Measurements from ENCODE around the gene LPP. TPM values are rescaled to one million over a fixed set of nuclear protein-coding genes. Genes with fewer than 3 reads are reported as not detected.

Gene LPP
- total RNA-seq, 1 donor from 2014 or later = 109 TPM

GRCh38 chr3:188497021-188497420 lies 343.1 kb downstream of the LPP start:
- no peak for ATAC-seq
- intact Hi-C loops (cut with micrococcal nuclease) = no loop called here
- no peak for DNase-seq

- intact Hi-C loops (cut with micrococcal nuclease) = no loop called here
- ATAC-seq (no peak), DNase-seq (no peak)
Measured at GRCh38 chr3:188503647-188504046, 349.7 kb downstream of the LPP start.

- intact Hi-C loops (cut with micrococcal nuclease) = no loop called here
- ATAC-seq (no peak), DNase-seq (no peak)
Measured at GRCh38 chr3:188505151-188505550, 351.2 kb downstream of the LPP start.

- DNase-seq (no peak), ATAC-seq (no peak)
- intact Hi-C loops (cut with micrococcal nuclease) = no loop called here
Measured at GRCh38 chr3:188505911-188506310, 352.0 kb downstream of the LPP start.

GRCh38 chr3:188506446-188506845 lies 352.5 kb downstream of the LPP start:
- ATAC-seq (no peak), DNase-seq (no peak)
- intact Hi-C loops (cut with micrococcal nuclease) = no loop called here

GRCh38 chr3:188507244-188507720 lies 353.3 kb downstream of the LPP start:
- ATAC-seq = peak; percentile 78
- intact Hi-C loops (cut with micrococcal nuclease) = no loop called here
- no peak for DNase-seq

- intact Hi-C loops (cut with micrococcal nuclease) = no loop called here
- DNase-seq (no peak), ATAC-seq (no peak)
Measured at GRCh38 chr3:188508454-188508853, 354.5 kb downstream of the LPP start.

GRCh38 chr3:188509316-188509715 lies 355.4 kb downstream of the LPP start:
- DNase-seq = no peak
- ATAC-seq = no peak
- intact Hi-C loops (cut with micrococcal nuclease) = no loop called here

GRCh38 chr3:188510366-188510765 lies 356.4 kb downstream of the LPP start:
- intact Hi-C loops (cut with micrococcal nuclease) = no loop called here
- ATAC-seq = no peak

GRCh38 chr3:188513662-188514328 lies 359.8 kb downstream of the LPP start:
- intact Hi-C loops (cut with micrococcal nuclease) = no loop called here
- DNase-seq (no peak), ATAC-seq (no peak)

More at GRCh38 chr3:188510366-188510765, 356.4 kb downstream of the LPP start:
- DNase-seq = no peak

GRCh38 chr3:188516515-188516914 lies 362.6 kb downstream of the LPP start:
- intact Hi-C loops (cut with micrococcal nuclease) = no loop called here
- ATAC-seq (no peak), DNase-seq (no peak)

- DNase-seq = no peak
- intact Hi-C loops (cut with micrococcal nuclease) = no loop called here
- no peak for ATAC-seq
Measured at GRCh38 chr3:188518416-188518815, 364.5 kb downstream of the LPP start.

- intact Hi-C loops (cut with micrococcal nuclease) = no loop called here
- ATAC-seq (no peak), DNase-seq (no peak)
Measured at GRCh38 chr3:188518835-188519452, 365.0 kb downstream of the LPP start.

GRCh38 chr3:188520466-188520865 lies 366.5 kb downstream of the LPP start:
- DNase-seq (no peak), ATAC-seq (no peak)
- intact Hi-C loops (cut with micrococcal nuclease) = no loop called here

GRCh38 chr3:188522115-188522514 lies 368.2 kb downstream of the LPP start:
- intact Hi-C loops (cut with micrococcal nuclease) = no loop called here
- ATAC-seq (no peak), DNase-seq (no peak)

GRCh38 chr3:188523291-188523690 lies 369.3 kb downstream of the LPP start:
- no peak for ATAC-seq
- intact Hi-C loops (cut with micrococcal nuclease) = no loop called here
- DNase-seq = no peak

- ATAC-seq (no peak), DNase-seq (no peak)
- intact Hi-C loops (cut with micrococcal nuclease) = no loop called here
Measured at GRCh38 chr3:188524052-188524451, 370.1 kb downstream of the LPP start.

- intact Hi-C loops (cut with micrococcal nuclease) = no loop called here
- ATAC-seq (no peak), DNase-seq (no peak)
Measured at GRCh38 chr3:188526057-188526456, 372.1 kb downstream of the LPP start.

GRCh38 chr3:188527389-188527788 lies 373.4 kb downstream of the LPP start:
- DNase-seq = no peak
- intact Hi-C loops (cut with micrococcal nuclease) = no loop called here
- no peak for ATAC-seq

GRCh38 chr3:188528396-188528795 lies 374.4 kb downstream of the LPP start:
- intact Hi-C loops (cut with micrococcal nuclease) = no loop called here
- DNase-seq = no peak
- ATAC-seq = no peak

GRCh38 chr3:188529228-188529627 lies 375.3 kb downstream of the LPP start:
- intact Hi-C loops (cut with micrococcal nuclease) = no loop called here

More at GRCh38 chr3:188529228-188529627, 375.3 kb downstream of the LPP start:
- ATAC-seq (no peak), DNase-seq (no peak)

Data from left ventricle myocardium superior (tissue), 1 donor.